ENCODE measurements around the gene ASH1L.

The ASH1L gene

DNA sequence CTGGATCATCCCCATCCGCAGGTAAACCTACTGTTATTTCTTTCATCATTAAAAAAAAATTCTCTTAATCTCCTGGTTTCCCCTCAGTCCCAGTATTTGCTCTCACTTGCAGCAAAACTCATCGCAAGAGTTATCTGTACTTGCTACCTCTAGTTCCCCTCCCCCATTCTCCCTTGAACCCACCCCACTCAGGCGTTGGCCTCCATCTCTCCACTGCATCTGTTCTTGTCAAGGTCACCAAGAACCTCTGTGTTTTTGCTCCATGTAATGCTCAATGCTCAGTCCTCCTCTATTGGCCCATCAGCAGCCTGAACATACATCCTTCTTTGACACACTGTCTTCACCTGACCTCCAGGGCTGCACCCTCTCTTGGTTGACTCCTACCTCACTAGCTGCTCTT lies 265.9 kb downstream of the ASH1L start:
- no peak for ATAC-seq
- TF ChIP-seq, protein P1, sequence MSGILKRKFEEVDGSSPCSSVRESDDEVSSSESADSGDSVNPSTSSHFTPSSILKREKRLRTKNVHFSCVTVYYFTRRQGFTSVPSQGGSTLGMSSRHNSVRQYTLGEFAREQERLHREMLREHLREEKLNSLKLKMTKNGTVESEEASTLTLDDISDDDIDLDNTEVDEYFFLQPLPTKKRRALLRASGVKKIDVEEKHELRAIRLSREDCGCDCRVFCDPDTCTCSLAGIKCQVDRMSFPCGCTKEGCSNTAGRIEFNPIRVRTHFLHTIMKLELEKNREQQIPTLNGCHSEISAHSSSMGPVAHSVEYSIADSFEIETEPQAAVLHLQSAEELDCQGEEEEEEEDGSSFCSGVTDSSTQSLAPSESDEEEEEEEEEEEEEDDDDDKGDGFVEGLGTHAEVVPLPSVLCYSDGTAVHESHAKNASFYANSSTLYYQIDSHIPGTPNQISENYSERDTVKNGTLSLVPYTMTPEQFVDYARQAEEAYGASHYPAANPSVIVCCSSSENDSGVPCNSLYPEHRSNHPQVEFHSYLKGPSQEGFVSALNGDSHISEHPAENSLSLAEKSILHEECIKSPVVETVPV (CRISPR knock-in tag; IDR thresholded peaks at IDR 0.05), result no peak
- TF ChIP-seq ESRRG (CRISPR knock-in tag; IDR thresholded peaks at IDR 0.05) (no peak), TCF4 (CRISPR knock-in tag; IDR thresholded peaks at IDR 0.05; ENCODE audit: borderline replicate concordance) (no peak), CSDC2 (CRISPR knock-in tag; IDR thresholded peaks at IDR 0.05) (no peak), ARNTL (CRISPR knock-in tag; IDR thresholded peaks at IDR 0.05; ENCODE audit: borderline replicate concordance, low read depth) (no peak), ISL1 (CRISPR knock-in tag; IDR thresholded peaks at IDR 0.05) (no peak), ZNF565 (CRISPR knock-in tag; conservative IDR thresholded peaks at IDR 0.05; ENCODE audit: low read depth) (no peak)

- TF ChIP-seq, protein P2, sequence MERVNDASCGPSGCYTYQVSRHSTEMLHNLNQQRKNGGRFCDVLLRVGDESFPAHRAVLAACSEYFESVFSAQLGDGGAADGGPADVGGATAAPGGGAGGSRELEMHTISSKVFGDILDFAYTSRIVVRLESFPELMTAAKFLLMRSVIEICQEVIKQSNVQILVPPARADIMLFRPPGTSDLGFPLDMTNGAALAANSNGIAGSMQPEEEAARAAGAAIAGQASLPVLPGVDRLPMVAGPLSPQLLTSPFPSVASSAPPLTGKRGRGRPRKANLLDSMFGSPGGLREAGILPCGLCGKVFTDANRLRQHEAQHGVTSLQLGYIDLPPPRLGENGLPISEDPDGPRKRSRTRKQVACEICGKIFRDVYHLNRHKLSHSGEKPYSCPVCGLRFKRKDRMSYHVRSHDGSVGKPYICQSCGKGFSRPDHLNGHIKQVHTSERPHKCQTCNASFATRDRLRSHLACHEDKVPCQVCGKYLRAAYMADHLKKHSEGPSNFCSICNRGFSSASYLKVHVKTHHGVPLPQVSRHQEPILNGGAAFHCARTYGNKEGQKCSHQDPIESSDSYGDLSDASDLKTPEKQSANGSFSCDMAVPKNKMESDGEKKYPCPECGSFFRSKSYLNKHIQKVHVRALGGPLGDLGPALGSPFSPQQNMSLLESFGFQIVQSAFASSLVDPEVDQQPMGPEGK (CRISPR knock-in tag; IDR thresholded peaks at IDR 0.05; ENCODE audit: borderline replicate concordance), result no peak
- no peak for TF ChIP-seq GLIS3 (CRISPR knock-in tag; IDR thresholded peaks at IDR 0.05)
- TF ChIP-seq ZNF8 (CRISPR knock-in tag; IDR thresholded peaks at IDR 0.05), result no peak
- TF ChIP-seq ZFP3 (CRISPR knock-in tag; IDR thresholded peaks at IDR 0.05), result no peak
- no peak for TF ChIP-seq BACH2 (CRISPR knock-in tag; IDR thresholded peaks at IDR 0.05; ENCODE audit: borderline replicate concordance)
- TF ChIP-seq ZNF565 (CRISPR knock-in tag; conservative IDR thresholded peaks at IDR 0.05; ENCODE audit: low read depth), result no peak
- TF ChIP-seq TCF4 (CRISPR knock-in tag; IDR thresholded peaks at IDR 0.05; ENCODE audit: borderline replicate concordance), result no peak
- no peak for TF ChIP-seq OSR1 (CRISPR knock-in tag; IDR thresholded peaks at IDR 0.05)
- no peak for ATAC-seq
Observed at GRCh38 chr1:155295942-155296267, 266.7 kb downstream of the ASH1L start.

- TF ChIP-seq ZNF8 (CRISPR knock-in tag; IDR thresholded peaks at IDR 0.05) (no peak), BACH2 (CRISPR knock-in tag; IDR thresholded peaks at IDR 0.05; ENCODE audit: borderline replicate concordance) (no peak), TCF4 (CRISPR knock-in tag; IDR thresholded peaks at IDR 0.05; ENCODE audit: borderline replicate concordance) (no peak), ARNTL (CRISPR knock-in tag; IDR thresholded peaks at IDR 0.05; ENCODE audit: borderline replicate concordance, low read depth) (no peak), ZNF565 (CRISPR knock-in tag; conservative IDR thresholded peaks at IDR 0.05; ENCODE audit: low read depth) (no peak), OSR1 (CRISPR knock-in tag; IDR thresholded peaks at IDR 0.05) (no peak), ZFP3 (CRISPR knock-in tag; IDR thresholded peaks at IDR 0.05) (no peak), RARB (CRISPR knock-in tag; IDR thresholded peaks at IDR 0.05) (no peak)
- TF ChIP-seq, protein P1 (CRISPR knock-in tag; IDR thresholded peaks at IDR 0.05), result no peak
- TF ChIP-seq, protein P3, sequence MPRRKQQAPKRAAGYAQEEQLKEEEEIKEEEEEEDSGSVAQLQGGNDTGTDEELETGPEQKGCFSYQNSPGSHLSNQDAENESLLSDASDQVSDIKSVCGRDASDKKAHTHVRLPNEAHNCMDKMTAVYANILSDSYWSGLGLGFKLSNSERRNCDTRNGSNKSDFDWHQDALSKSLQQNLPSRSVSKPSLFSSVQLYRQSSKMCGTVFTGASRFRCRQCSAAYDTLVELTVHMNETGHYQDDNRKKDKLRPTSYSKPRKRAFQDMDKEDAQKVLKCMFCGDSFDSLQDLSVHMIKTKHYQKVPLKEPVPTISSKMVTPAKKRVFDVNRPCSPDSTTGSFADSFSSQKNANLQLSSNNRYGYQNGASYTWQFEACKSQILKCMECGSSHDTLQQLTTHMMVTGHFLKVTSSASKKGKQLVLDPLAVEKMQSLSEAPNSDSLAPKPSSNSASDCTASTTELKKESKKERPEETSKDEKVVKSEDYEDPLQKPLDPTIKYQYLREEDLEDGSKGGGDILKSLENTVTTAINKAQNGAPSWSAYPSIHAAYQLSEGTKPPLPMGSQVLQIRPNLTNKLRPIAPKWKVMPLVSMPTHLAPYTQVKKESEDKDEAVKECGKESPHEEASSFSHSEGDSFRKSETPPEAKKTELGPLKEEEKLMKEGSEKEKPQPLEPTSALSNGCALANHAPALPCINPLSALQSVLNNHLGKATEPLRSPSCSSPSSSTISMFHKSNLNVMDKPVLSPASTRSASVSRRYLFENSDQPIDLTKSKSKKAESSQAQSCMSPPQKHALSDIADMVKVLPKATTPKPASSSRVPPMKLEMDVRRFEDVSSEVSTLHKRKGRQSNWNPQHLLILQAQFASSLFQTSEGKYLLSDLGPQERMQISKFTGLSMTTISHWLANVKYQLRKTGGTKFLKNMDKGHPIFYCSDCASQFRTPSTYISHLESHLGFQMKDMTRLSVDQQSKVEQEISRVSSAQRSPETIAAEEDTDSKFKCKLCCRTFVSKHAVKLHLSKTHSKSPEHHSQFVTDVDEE (CRISPR knock-in tag; IDR thresholded peaks at IDR 0.05), result no peak
- no peak for ATAC-seq
Observed at GRCh38 chr1:155295183-155295941, 267.2 kb downstream of the ASH1L start.

- TF ChIP-seq ZFP30 (CRISPR knock-in tag; IDR thresholded peaks at IDR 0.05), result no peak
- TF ChIP-seq ZFP3 (CRISPR knock-in tag; IDR thresholded peaks at IDR 0.05), result no peak
- TF ChIP-seq ZNF565 (CRISPR knock-in tag; conservative IDR thresholded peaks at IDR 0.05; ENCODE audit: low read depth), result no peak
- TF ChIP-seq TOX (CRISPR knock-in tag; IDR thresholded peaks at IDR 0.05; ENCODE audit: borderline replicate concordance), result no peak
- no peak for TF ChIP-seq TCF4 (CRISPR knock-in tag; IDR thresholded peaks at IDR 0.05; ENCODE audit: borderline replicate concordance)
- TF ChIP-seq ARNTL (CRISPR knock-in tag; IDR thresholded peaks at IDR 0.05; ENCODE audit: borderline replicate concordance, low read depth), result no peak
- TF ChIP-seq PPARA (CRISPR knock-in tag; IDR thresholded peaks at IDR 0.05; ENCODE audit: borderline replicate concordance), result no peak
- no peak for TF ChIP-seq RARB (CRISPR knock-in tag; IDR thresholded peaks at IDR 0.05)
- no peak for TF ChIP-seq ZNF8 (CRISPR knock-in tag; IDR thresholded peaks at IDR 0.05)
- no peak for ATAC-seq
Observed at GRCh38 chr1:155294520-155295182, 268.0 kb downstream of the ASH1L start.

Measured in SK-N-SH treated with all-trans-retinoic acid at 6 μM for 48 hours (cell line).